Activated T-helper 9 cell treated with anti-CD3 and anti-CD28 coated beads, Interleukin-2, amount 50 U/mL, for 16 hours (primary cell): ENCODE results near the gene PSMG1.
"Not testable (repeated sequence)": the region's sequence is repeated elsewhere in the genome, so short reads cannot be mapped to it uniquely, and the experiment has no call there.

Experiments
- DNase-seq: peaks from one replicate; pipeline ENCODE4 v3.0.0-alpha.2; 2020; ENCODE audit warnings: low read depth

PSMG1 gene

DNA sequence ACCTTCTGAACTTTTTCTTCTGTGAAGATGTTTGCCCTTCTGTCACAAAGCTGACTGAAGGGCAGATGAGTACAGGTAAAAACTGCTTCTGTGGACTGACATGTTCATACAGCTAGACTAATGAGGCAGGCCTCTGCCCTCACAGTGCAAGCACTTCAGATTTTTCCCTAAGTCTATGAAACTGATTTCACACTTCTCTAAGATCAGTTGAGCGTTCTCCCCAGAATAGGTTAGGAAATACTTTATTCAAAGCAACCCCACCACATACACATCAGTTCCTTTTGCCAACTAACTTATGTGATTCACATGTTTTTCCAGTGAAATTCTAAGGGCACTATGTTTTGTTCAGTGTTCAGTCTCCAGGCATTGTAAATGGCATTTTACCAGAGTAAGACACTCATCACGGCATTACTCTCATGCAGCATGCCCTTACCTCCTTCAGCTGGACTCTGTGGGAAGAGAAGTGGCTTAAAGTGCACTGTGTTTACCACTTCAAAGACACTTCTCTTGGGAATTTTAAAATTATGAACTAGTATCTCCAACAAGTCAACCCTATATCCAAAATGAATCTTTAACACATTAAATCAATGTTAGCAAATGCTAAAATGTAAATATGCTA, 5.4 kb upstream of the PSMG1 start:
- DNase-seq: no peak

DNA sequence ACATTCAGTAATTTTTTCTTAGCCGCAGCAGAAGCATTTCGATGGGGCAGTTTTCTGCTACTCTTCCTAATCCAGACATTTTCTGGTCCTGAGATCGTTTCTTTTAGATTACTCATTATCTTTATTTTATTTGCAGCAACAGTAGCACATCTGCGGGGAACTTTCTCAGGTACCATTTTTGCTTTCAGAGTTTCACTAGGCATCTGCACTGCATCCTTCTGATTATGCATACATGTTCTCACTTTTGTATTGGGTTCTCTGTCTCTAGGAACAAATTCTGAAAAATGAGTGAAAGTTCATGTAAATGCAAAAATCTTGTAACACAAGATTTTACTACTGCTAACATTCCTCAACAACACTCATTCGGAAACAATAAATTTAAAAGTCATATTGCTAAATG, 3.9 kb upstream of the PSMG1 start:
- DNase-seq: no peak

DNA sequence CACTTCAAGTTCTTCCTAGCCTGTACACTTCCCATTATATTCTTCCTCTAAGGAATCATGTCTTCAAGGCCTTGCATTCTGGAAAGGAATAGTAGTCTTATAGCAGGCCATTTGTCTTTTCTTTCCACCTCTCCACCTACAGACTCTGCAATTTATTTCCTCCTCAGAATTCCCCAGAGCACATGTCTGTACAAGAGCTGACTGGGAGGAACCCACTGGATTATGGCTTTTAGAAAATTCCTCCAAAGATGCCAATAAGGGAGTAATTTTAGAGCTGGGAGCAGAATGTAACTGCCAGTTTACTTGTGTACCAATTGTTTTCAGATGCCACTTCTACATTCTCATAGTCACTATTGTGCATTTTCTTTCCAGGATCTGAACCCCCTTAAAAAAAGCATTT, 3.4 kb upstream of the PSMG1 start:
- no peak for DNase-seq

DNA sequence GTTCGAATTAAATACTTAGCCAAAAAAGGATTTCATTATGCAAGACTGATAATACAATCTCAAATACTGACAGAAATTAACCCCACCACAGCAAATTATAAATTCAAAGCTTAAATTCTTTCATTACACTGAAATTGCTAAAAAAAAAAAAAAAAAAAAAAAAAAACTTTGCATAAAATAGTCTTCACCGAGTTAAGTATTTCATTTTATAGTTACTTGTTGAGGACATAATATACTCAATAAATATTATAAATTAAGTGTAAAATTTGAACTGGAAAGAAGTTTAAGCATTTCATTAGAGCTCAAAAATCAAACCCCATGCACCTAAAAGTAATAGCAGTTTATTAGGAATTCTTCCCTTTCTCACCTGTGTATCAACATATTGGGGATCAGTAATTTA, 1.9 kb upstream of the PSMG1 start:
- DNase-seq: no peak

DNA sequence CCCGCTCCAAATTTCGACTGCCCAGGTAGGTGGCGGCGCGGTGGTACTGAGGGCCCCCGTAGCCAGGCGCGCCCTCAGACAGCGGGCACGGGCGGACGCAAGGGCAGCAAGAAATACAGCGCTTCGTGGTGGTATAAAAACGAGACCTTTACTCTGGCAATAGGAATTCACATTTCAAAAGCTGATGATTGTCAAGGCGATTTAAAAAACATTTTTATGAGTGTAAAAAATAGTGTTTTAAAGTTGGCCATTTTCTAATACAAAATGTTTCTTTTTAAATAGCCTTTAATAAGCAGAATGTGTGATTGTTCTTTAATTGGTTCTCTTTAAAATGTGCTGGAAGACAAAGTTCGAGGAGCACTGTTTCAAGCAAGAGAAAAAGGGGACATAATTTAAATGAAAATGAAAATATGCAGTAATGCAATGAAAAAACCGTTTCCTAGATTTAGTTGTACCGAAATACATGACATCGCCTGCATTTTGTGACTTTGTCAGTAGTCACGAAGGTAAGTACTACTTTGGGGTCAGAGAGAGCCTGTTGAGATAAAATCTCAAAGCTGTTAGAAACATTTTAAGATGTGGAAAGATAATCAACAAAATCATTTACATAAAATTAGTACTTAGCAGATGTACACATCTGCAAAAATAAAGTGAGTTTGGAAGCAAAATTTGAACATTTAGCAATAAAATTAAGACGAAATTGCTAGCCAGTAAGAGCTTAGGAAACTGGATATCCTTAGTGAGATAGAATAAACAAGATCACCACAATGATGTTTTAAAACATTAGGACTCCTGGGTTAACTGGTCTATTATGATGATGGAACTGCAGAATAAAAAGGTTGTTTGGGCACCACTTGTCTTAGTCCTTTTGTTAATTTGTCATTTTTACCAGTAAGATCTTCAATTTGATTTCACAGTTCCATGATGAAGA, 1.1 kb upstream of the PSMG1 start:
- DNase-seq: no peak

DNA sequence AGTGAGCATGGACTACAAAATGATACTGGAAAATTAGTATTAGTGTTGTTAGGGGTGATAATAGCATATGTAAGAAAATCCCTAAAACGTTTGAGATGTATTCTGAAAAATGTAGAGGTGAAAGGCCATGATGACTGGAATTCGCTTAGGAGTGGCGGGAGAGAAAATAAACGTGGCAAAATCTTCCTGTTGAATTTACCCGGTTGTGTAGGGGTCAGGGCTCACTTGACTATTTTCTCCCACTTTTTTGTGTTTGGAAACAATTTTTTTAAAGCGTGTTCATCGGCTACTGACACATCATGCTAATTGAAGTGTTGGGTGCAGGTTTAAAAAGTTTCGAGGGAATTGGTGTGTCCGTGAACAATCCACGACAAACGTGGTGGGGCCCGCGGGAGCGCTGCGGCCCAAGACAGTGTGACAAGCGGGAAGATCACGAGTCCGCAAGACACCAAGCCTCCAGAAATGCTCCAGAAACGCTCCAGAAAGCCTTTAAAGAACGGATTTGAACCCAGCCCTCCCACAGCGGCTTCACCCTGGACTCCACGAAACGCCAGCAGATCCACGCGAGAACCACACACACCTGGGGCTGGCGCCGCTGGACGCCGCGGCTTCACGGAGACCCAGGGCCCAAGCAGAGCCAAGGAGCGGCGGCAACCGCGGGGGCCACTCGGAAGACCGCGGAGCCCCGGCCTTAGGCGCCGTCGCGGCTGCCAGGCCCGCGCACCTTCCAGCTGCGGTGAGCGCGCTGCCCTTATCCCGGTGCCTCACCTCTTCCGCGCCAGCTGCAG, 573 bp downstream of the PSMG1 start:
- DNase-seq: no peak

DNA sequence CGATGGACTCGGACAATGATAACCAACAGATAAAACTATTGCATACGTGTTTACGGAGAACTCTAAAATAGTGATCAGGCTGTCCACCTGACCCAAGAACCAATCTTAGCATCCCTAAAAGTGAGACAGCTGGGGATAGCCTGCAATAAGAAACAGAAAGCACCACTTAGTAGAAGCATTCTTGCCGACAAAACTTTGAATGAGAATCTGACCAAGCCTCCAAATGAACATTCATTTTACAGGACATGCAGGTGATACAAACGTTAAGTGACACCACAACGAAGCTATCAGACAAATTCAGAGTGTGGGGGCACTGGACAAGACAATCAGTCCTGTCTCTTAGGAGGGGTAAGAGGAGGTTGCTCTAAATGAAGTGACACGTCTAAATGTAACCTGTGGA, 1.2 kb downstream of the PSMG1 start:
- no peak for DNase-seq

DNA sequence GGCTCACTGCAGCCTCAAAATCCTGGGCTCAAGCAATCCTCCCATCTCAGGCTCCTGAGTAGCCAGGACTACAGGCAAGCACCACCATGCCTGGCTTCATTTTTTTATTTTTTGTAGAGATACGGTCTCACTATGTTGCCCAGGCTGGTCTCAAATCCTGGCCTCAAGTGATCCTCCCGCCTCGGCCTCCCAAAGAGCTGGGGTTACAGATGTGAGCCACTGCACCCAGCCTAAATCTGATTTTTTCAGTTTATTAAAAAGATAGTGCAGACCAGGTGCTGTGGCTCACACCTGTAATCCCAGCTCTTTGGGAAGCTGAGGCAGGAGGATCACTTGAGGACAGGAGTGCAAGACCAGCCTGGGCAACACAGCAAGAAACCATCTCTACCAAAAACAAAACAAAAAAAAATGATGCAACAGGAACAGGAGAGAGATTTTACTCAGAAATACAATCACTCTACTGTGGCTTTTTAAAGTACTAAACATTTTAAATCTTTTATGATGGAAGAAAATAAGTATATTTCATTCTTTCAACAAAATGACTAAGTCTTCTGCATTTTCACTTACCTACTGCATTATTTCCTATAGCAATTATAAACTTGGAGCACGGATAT, 1.9 kb downstream of the PSMG1 start:
- no peak for DNase-seq

DNA sequence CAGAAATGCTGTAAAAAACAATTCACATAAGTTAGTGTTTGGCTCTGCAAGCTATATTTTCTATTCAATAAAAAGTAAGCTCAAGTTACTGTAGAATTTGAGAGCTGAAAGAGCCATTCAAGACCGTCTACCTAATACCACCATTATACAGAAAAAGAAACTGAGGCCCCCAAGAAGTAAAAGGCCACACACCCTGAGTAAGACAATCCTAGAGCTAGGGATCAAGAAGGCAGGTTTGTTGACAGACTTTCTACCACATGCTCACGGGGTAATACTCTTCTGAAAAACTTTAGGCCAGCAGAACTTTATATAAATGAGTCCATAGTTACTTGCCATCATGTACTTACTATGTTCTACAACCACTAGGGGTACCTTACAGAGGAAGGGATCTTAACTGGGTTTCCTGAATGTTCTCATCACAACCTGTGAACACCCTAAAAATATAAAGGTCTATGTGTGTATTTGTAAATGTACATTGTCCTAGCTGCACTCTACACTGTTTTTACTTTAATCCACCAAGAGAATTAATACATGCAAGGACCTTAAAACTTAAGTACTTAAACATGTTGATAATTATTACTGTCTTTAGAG, 2.7 kb downstream of the PSMG1 start:
- DNase-seq: no peak

DNA sequence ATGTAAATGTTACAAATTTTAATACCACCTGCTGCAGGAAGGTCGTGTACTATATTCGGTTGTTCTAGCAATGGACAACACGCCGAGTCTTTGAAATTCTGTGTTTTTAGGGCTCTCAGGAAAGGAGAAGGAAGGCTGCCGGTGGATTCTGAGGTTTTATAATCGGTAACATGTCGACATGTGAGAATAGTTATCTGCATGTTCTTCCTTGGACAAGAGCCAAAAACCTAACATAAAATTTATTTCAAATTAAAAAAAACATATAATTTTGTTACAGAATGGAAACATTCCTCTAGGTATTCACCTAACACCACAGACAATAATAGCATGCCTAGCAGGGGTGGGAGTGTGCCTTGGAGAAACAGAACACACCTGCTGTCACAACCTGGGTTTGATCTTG, 4.8 kb downstream of the PSMG1 start:
- DNase-seq: no peak

DNA sequence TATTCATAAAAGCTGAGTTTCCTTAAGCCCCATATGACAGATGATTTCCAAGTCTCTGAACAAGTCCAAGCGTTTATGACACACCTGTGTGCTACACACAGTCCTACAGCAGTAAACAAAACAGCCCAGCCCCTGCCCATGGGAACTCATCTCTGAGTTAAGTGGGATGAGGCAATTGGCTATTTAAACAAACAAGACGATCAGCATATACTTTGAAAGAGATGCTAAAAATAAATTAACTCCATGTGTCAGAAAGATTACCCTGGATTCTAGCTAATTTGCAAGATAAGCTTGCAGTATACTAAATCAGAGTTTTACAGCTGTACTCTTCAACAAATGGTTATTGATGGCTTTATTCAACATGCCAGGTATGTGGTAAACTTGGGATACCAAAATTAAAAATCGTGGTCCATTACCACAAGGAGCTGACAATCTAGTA, 7.0 kb downstream of the PSMG1 start:
- DNase-seq: no peak

DNA sequence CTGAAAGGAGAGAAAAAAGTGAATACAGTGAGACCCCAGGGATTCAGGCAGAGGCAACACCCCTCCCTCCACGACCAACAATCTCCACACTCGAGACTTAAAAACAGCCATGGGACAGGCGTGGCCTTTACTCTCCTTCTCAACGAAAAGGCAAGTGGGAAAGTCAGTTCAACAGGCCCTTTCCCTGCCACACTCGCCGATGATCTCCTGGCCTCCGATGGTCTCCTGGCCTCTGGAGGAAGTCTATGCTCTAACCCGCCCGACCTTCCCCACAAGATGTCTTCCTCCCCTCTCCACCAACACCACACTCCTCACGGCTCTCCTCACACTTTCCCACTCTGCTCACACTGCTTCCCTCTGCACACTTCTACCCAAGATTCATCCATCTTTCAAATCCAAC, 7.6 kb downstream of the PSMG1 start:
- no peak for DNase-seq

DNA sequence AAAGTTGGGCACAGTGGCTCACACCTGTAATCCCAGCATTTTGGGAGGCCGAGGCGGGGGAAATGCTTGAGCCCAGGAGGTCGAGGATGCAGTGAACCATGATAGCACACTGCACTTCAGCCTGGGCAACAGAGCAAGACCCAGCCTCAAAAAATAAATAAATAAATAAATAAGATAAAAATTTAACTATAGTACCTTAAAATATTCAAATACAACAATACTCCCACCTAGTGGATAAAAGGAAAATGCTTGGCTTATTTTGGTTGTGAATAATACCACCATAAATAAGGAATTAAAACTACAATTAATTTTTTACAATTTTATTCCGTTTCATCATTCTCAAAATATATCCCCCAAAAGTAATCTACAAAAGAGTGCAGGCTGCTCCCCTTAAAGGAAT, 8.1 kb downstream of the PSMG1 start:
- DNase-seq: no peak

DNA sequence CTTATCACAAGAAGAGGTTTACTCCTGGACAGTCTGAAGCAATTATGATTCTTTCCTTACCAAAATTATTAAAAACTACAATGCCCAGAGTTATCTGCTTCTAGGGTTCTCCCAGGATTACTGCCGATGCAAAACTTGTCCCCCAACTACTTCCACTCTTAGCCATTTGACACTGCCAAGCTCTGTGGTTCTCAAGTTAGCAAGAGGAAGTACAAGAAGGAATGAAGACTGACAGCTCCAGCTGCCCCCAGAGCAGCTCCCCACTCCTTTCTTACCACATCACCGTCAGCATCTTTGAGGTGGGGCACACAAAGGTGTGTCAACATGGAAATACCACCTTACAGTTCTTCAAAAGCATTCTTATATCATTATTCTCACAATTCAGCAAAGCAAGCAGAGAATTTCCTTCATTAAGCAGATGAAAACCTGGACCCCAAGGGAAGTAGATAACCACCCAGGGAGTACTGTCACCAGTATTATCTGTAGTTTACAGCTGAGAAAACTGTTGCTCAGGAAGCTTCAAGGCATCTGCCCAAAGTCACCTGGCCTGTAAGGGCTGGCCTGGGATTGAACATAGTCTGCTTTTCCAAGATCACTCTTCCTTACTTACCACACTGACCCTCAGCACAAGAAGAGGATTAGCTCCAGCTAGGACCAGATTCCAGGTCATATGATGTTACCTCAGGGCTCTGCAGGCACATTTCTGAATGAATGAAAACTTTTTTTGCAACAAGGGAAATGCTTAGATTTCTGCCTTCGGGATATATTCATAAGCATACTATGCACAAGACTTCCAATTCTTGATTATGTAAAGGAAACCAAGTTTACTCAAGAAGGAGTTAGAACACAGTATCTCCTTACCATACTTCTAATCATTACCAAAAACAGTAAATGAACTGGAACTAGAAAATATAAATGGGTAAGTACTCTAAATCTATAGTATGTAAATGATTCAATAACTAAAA, 9.3 kb downstream of the PSMG1 start:
- no peak for DNase-seq

DNA sequence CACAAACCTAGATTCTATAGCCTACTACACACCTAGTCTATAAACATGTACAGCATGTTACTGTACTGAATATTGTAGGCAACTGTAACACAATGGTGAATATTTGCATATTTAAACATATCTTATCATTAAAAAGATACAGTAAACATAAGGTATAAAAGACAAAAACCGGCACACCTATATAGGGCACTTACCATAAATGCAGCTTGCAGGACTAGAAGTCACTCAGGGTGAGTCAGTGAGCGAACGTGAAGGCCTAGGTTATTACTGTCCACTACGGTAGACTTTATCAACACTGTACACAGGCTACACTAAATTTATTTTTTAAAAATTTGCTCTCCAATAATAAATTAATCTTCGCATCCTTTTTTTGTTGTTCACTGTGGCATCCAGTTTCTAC, 13.3 kb downstream of the PSMG1 start:
- no peak for DNase-seq

DNA sequence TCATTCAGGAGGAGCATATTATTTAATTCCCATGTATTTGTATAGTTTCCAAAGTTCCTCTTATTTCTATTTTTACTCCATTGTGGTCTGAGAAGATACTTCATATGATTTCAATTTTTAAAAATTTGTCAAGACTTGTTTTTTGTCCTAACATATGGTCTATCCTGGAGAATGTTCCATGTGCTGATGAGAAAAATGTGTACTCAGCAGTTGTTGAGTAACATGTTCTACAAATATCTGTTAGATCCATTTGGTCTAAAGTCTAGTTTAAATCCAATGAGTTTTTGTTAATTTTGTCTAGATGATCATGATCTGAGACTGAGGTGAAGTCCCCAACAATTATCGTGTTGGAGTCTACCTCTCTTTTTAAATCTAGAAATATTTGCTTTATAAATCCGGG, 14.5 kb downstream of the PSMG1 start:
- no peak for DNase-seq

DNA sequence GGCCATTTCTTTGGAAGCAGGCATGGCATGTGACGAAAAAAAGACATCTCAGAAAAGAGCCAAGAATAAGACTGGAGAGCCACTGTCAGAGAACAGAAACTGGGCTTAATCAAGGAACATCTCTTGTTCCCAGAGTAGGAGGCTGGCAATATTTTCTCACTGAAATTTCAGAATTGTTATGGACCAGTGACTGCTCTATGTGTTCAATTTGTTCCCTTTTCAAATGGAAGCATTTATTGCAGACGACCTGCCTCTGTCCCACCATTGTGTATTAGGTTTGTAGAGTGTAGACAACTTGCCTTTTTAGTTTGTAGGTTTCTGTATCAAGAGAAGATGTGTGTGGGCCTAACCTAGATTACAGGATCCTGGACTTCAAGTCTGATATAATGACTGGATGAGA, 18.7 kb downstream of the PSMG1 start:
- DNase-seq: no peak

DNA sequence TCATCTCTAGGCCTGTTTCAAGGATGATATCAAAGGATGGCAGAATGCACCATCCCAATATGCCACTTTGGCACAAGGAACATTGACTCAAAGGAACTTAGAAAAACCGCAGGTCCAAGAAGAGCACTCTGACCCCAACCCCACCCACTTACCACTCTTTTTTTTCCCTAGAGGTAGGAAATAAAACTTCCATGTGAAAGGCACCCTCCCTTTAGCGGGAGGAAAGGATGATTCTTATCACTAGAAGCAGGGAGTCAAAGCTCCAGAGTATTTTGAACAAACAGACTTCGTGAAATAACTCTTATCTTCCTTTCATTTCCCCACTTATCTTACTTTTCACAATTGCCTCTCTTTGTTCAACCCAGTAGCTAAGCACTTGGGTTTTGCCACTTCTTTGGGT, 22.2 kb downstream of the PSMG1 start:
- no peak for DNase-seq

DNA sequence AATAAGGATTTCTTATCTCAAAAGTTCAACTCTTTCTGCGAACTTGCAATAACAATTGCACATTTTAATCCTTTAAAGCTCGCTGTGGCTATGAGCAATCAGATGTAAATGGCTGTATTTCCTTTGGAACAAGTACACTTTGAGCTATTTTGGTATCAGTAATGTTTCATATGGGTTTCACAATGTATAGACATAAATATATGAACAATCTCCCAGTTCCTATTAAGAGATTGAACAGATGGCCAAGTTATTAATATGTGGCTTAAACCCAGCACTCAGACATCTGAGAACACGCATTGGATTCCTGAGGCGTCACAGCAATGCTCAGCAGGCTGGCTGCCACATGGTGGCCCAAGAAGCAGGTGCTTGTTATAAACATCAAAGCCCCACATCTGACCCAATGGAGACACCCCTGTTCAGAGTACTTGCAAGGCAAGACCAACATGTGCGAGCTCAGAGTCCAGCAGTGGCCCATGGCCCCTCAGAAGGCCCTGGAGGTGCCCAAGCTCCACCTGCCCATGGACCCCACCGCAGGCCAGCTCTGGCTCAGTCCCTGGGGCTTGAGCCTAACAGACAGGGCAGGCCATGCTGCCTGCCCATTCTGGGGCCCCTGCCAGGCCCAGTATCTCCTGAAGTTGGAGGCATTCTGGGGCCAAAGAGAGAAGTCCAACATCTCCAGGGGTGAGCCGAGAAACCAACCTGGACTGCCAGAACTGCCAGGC, 23.7 kb downstream of the PSMG1 start:
- no peak for DNase-seq

DNA sequence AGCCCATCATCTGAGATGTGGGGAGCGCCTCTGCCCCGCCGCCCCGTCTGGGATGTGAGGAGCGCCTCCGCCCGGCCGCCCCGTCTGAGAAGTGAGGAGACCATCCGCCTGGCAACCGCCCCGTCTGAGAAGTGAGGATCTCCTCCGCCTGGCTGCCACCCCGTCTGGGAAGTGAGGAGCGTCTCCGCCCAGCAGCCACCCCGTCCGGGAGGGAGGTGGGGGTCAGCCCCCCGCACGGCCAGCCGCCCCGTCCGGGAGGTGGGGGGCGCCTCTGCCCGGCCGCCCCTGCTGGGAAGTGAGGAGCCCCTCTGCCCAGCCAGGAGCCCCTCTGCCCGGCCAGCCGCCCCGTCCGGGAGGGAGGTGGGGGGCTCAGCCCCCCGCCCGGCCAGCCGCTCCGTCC, 26.0 kb downstream of the PSMG1 start:
- DNase-seq: not testable (repeated sequence)
